Right lobe of liver (tissue), 4 donors: ENCODE results near the gene PIK3R3.

ENCODE experiments used
- POLR2A ChIP-seq: fragments of 450-650 bp; IDR thresholded peaks from one replicate; pipeline ENCODE4 v1.6.1; 2017; ENCODE audit warnings: antibody characterized with exemption, mild to moderate bottlenecking
- TF ChIP-seq, protein P1 (sequence below), 4 donors: fragments of 200-600 bp in 3 of 4; fragments of 450-650 bp in 1 of 4; IDR thresholded peaks; one replicate each; pipeline versions ENCODE4 v1.5.1 to v1.8.0; 2016 to 2022; ENCODE audit warnings: antibody characterized with exemption in 4 of 4, mild to moderate bottlenecking in 2 of 4
- donor health status: DM: no; HTN: no; CAD: no.
- donor health status: DM: no; HTN: no; CAD: no.
- donor health status: DM: no; HTN: yes; CAD: no.

GRCh38 chr1:46053734-46054133 lies 78.7 kb downstream of the PIK3R3 start:
- TF ChIP-seq, protein P1, sequence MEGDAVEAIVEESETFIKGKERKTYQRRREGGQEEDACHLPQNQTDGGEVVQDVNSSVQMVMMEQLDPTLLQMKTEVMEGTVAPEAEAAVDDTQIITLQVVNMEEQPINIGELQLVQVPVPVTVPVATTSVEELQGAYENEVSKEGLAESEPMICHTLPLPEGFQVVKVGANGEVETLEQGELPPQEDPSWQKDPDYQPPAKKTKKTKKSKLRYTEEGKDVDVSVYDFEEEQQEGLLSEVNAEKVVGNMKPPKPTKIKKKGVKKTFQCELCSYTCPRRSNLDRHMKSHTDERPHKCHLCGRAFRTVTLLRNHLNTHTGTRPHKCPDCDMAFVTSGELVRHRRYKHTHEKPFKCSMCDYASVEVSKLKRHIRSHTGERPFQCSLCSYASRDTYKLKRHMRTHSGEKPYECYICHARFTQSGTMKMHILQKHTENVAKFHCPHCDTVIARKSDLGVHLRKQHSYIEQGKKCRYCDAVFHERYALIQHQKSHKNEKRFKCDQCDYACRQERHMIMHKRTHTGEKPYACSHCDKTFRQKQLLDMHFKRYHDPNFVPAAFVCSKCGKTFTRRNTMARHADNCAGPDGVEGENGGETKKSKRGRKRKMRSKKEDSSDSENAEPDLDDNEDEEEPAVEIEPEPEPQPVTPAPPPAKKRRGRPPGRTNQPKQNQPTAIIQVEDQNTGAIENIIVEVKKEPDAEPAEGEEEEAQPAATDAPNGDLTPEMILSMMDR (IDR thresholded peaks at IDR 0.05), result no peak
- TF ChIP-seq POLR2A, result no peak
